GM12872 (cell line): Measurements from ENCODE around the gene TAF11L6.
"Not testable (repeated sequence)": the region's sequence is repeated elsewhere in the genome, so short reads cannot be mapped to it uniquely, and the experiment has no call there.

Source experiments
- TF ChIP-seq, protein P1 (sequence below): IDR thresholded peaks from 3 replicates; pipeline ENCODE4 v1.5.1; 2011; ENCODE audit warnings: low read depth, mild to moderate bottlenecking, low read length, moderate library complexity; ENCODE audit not compliant: insufficient read depth

TAF11L6 gene

DNA sequence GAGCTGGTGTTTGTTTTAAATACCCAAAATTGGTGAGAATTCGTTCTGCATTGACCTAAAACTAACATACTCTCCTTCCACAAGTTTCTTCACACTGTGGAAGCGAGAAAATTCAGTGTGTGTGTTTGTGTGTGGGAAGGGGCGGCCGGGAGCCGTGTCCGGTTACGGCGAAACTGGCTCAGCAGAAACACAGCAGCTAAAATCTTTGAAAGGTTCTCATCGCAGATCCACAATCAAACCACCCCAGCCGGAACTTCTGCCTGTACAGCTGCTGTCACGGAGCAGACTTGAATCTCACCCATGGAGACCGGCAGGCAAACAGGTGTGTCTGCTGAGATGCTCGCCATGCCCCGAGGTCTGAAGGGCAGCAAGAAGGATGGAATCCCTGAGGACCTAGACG is at the start of gene TAF11L6:
TAF11L6 (plus strand) TSS at position 301 of the 400 bp plus-strand sequence.
- TF ChIP-seq, protein P1, sequence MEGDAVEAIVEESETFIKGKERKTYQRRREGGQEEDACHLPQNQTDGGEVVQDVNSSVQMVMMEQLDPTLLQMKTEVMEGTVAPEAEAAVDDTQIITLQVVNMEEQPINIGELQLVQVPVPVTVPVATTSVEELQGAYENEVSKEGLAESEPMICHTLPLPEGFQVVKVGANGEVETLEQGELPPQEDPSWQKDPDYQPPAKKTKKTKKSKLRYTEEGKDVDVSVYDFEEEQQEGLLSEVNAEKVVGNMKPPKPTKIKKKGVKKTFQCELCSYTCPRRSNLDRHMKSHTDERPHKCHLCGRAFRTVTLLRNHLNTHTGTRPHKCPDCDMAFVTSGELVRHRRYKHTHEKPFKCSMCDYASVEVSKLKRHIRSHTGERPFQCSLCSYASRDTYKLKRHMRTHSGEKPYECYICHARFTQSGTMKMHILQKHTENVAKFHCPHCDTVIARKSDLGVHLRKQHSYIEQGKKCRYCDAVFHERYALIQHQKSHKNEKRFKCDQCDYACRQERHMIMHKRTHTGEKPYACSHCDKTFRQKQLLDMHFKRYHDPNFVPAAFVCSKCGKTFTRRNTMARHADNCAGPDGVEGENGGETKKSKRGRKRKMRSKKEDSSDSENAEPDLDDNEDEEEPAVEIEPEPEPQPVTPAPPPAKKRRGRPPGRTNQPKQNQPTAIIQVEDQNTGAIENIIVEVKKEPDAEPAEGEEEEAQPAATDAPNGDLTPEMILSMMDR, result not testable (repeated sequence)

DNA sequence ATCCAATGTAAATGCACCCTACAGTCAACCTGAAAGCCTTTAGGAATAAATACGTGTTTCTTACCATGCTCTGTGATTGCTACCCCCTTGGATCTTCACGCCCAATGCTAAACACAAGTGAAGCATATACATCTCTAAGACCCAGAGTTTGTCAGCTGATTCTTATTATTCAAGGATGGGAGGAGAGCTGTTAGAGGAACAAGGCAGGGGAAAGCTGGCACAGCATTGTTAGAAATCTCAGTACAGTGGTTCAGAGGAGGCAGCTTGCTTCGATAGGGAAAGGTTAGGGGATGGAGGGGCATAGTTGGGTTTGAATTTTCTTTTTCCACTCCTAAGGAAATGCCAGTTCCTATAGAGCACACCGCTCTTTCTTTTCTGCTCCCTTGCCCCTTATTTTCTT is 47.1 kb upstream of the TAF11L6 start:
- TF ChIP-seq, protein P1, result no peak

DNA sequence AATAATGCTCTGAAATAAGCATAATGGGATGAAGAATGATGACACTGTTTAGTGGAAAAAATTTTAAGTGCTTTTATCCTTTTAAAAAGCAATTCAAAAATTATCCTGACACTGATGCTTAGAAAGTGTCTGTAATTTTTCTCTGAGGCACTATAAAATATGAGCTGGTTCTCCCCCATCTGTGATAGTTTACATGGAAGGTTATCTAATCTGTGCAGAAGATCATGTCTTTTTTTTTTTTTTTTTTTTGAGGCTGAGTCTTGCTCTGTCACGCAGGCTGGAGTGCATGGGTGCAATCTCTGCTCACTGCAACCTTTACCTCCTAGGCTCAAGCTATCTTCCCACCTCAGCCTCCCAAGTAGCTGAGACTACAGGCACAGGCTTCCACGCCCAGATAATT is 45.7 kb upstream of the TAF11L6 start:
- TF ChIP-seq, protein P1, result no peak

GRCh38 chr5:17487174-17487512 is 41.3 kb upstream of the TAF11L6 start:
- TF ChIP-seq, protein P1, result no peak

- TF ChIP-seq, protein P1, result no peak
Measured at GRCh38 chr5:17492770-17493169, 35.7 kb upstream of the TAF11L6 start.

DNA sequence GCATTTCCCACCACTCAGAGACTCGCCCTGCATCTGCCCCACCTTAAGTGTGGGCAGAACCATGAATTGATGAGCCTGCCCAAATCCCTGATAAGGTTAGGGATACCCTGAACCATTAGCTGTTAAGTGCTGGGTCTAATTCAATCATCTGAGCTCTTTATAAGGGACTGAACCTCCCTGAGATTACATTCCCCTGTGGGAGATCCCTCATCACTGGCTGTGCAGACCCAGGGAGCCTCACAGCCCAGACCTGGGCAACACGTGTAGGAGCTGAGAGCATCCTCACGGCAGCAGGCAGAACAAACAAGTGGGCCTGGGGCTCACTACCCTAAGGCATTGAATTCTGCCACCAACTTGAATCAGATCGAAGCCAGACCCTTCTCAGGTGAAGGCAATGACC is 31.0 kb upstream of the TAF11L6 start:
- TF ChIP-seq, protein P1, result no peak

DNA sequence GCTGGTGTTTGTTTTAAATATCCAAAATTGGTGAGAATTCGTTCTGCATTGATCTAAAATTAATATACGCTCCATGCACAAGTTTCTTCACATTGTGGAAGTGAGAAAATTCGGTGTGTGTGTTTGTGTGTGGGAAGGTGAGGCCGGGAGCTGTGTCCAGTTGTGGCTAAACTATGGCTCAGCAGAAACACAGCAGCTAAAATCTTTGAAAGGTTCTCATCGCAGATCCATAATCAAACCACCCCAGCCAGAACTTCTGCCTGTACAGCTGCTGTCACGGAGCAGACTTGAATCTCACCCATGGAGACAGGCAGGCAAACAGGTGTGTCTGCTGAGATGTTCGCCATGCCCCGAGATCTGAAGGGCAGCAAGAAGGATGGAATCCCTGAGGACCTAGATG is 30.5 kb upstream of the TAF11L6 start, which contains the start of gene TAF11L2:
TAF11L2 (plus strand) TSS at position 301 of the 400 bp plus-strand sequence.
- TF ChIP-seq, protein P1, result not testable (repeated sequence)
